T-helper 17 cell (primary cell): Measurements from ENCODE around the gene SMCP. TPM values are rescaled to one million over a fixed set of nuclear protein-coding genes. Genes with fewer than 3 reads are reported as not detected.

Experiments used
- ATAC-seq: fragments of 150-1000 bp; cut with Tn5 transposase; 2 replicates; pipeline ENCODE4 v1.10.0; 2021; ENCODE audit warnings: mild to moderate bottlenecking, moderate library complexity
- DNase-seq, 3 donors: peaks; one replicate each; pipeline versions ENCODE4 v3.0.0 to v3.0.0-alpha.2; 2020 to 2021
- H3K9me3 ChIP-seq: one replicate; pipeline ENCODE4 v1.7.0; 2013; ENCODE audit warnings: low read length, mild to moderate bottlenecking; ENCODE audit not compliant: control insufficient read depth, poor library complexity, severe bottlenecking
- H3K27ac Mint-ChIP-seq: one replicate; pipeline ENCODE4 v1.8.0; 2022; ENCODE audit warnings: mild to moderate bottlenecking, moderate library complexity, mixed read lengths
- H3K27me3 Mint-ChIP-seq: one replicate; pipeline ENCODE4 v1.8.0; 2022; ENCODE audit warnings: mixed read lengths
- H3K36me3 Mint-ChIP-seq: one replicate; pipeline ENCODE4 v1.8.0; 2022; ENCODE audit warnings: low read depth, mixed read lengths
- H3K4me1 Mint-ChIP-seq: one replicate; pipeline ENCODE4 v1.8.0; 2022; ENCODE audit warnings: mild to moderate bottlenecking, mixed read lengths
- H3K4me3 Mint-ChIP-seq: one replicate; pipeline ENCODE4 v1.8.0; 2022; ENCODE audit warnings: mild to moderate bottlenecking, moderate library complexity, mixed read lengths
- total RNA-seq, 4 donors: library from RNA in 2 of 4; stranded (reverse) in 2 of 4; gene quantifications; one replicate each; pipeline ENCODE4 v1.2.3 and lab custom pipeline; 2022 to 2026

SMCP gene
- total RNA-seq, 2 donors from 2014 or later: not detected

- no peak overlapping the region for H3K27ac Mint-ChIP-seq
- H3K4me1 Mint-ChIP-seq: peaks cover 2% of the 10 kb centered on the region
- DNase-seq (no peak), ATAC-seq (no peak)
- H3K9me3 ChIP-seq: no peaks in the 10 kb centered on the region
- no peaks in the 10 kb centered on the region for H3K36me3 Mint-ChIP-seq
- peaks cover 34% of the 10 kb centered on the region for H3K27me3 Mint-ChIP-seq
- H3K4me3 Mint-ChIP-seq: no peak overlapping the region
Measured at GRCh38 chr1:152873495-152873894, 4.6 kb upstream of the SMCP start.

- no peaks in the 10 kb centered on the region for H3K9me3 ChIP-seq
- H3K27me3 Mint-ChIP-seq: peaks cover 31% of the 10 kb centered on the region
- H3K27ac Mint-ChIP-seq: no peak overlapping the region
- no peak for ATAC-seq
- DNase-seq: no peak
- H3K4me1 Mint-ChIP-seq: peaks cover 6% of the 10 kb centered on the region
- H3K36me3 Mint-ChIP-seq: no peaks in the 10 kb centered on the region
- no peak overlapping the region for H3K4me3 Mint-ChIP-seq
Measured at GRCh38 chr1:152876827-152877226, 1.3 kb upstream of the SMCP start.

GRCh38 chr1:152879559-152880198, 1.6 kb downstream of the SMCP start:
- no peaks in the 10 kb centered on the region for H3K36me3 Mint-ChIP-seq
- H3K9me3 ChIP-seq: no peaks in the 10 kb centered on the region
- no peak overlapping the region for H3K4me3 Mint-ChIP-seq
- ATAC-seq: no peak
- H3K27ac Mint-ChIP-seq: no peak overlapping the region
- H3K27me3 Mint-ChIP-seq: peaks cover 24% of the 10 kb centered on the region
- no peak for DNase-seq
- peaks cover 8% of the 10 kb centered on the region for H3K4me1 Mint-ChIP-seq

- no peaks in the 10 kb centered on the region for H3K9me3 ChIP-seq
- H3K27ac Mint-ChIP-seq: no peak overlapping the region
- peak overlapping the region; percentile 49 for H3K4me3 Mint-ChIP-seq
- no peaks in the 10 kb centered on the region for H3K36me3 Mint-ChIP-seq
- peaks cover 18% of the 10 kb centered on the region for H3K27me3 Mint-ChIP-seq
- ATAC-seq: no peak
- H3K4me1 Mint-ChIP-seq: peaks cover 8% of the 10 kb centered on the region
- no peak for DNase-seq
Measured at GRCh38 chr1:152880316-152880715, 2.2 kb downstream of the SMCP start.

GRCh38 chr1:152880907-152881306, 2.8 kb downstream of the SMCP start:
- Mint-ChIP-seq H3K27ac (no peak overlapping the region), H3K36me3 (no peaks in the 10 kb centered on the region), H3K27me3 (peaks cover 13% of the 10 kb centered on the region), H3K4me3 (no peak overlapping the region), H3K4me1 (peaks cover 8% of the 10 kb centered on the region)
- DNase-seq: no peak
- no peaks in the 10 kb centered on the region for H3K9me3 ChIP-seq
- no peak for ATAC-seq

GRCh38 chr1:152884085-152884484, 6.0 kb downstream of the SMCP start:
- H3K4me1 Mint-ChIP-seq: peaks cover 8% of the 10 kb centered on the region
- peaks cover 16% of the 10 kb centered on the region for H3K27me3 Mint-ChIP-seq
- ATAC-seq (no peak), DNase-seq (no peak)
- no peaks in the 10 kb centered on the region for H3K36me3 Mint-ChIP-seq
- H3K9me3 ChIP-seq: no peaks in the 10 kb centered on the region
- H3K4me3 Mint-ChIP-seq: no peak overlapping the region
- no peak overlapping the region for H3K27ac Mint-ChIP-seq

- no peaks in the 10 kb centered on the region for H3K9me3 ChIP-seq
- no peak overlapping the region for H3K4me3 Mint-ChIP-seq
- H3K36me3 Mint-ChIP-seq: no peaks in the 10 kb centered on the region
- ATAC-seq: no peak
- no peak for DNase-seq
- no peak overlapping the region for H3K27ac Mint-ChIP-seq
- peaks cover 16% of the 10 kb centered on the region for H3K27me3 Mint-ChIP-seq
- H3K4me1 Mint-ChIP-seq: peaks cover 8% of the 10 kb centered on the region
Measured at GRCh38 chr1:152884506-152884905, 6.4 kb downstream of the SMCP start.

GRCh38 chr1:152884966-152885624, 7.0 kb downstream of the SMCP start:
- Mint-ChIP-seq H3K4me3 (no peak overlapping the region), H3K36me3 (no peaks in the 10 kb centered on the region), H3K27ac (no peak overlapping the region), H3K4me1 (peaks cover 5% of the 10 kb centered on the region), H3K27me3 (peaks cover 10% of the 10 kb centered on the region)
- no peak for ATAC-seq
- H3K9me3 ChIP-seq: no peaks in the 10 kb centered on the region
- DNase-seq: no peak

- no peak for ATAC-seq
- Mint-ChIP-seq H3K27ac (no peak overlapping the region), H3K4me3 (no peak overlapping the region), H3K4me1 (peaks cover 2% of the 10 kb centered on the region), H3K27me3 (peaks cover 10% of the 10 kb centered on the region), H3K36me3 (no peaks in the 10 kb centered on the region)
- no peak for DNase-seq
- no peaks in the 10 kb centered on the region for H3K9me3 ChIP-seq
Measured at GRCh38 chr1:152886085-152886484, 8.0 kb downstream of the SMCP start.

GRCh38 chr1:152886758-152887409, 8.8 kb downstream of the SMCP start:
- H3K9me3 ChIP-seq: no peaks in the 10 kb centered on the region
- peaks cover 15% of the 10 kb centered on the region for H3K27me3 Mint-ChIP-seq
- no peak overlapping the region for H3K27ac Mint-ChIP-seq
- H3K36me3 Mint-ChIP-seq: no peaks in the 10 kb centered on the region
- no peak for ATAC-seq
- H3K4me3 Mint-ChIP-seq: no peak overlapping the region
- DNase-seq: no peak
- peaks cover 2% of the 10 kb centered on the region for H3K4me1 Mint-ChIP-seq

GRCh38 chr1:152888126-152888525, 10.0 kb downstream of the SMCP start:
- Mint-ChIP-seq H3K4me1 (peaks cover 2% of the 10 kb centered on the region), H3K36me3 (no peaks in the 10 kb centered on the region), H3K27me3 (peaks cover 15% of the 10 kb centered on the region), H3K4me3 (no peak overlapping the region), H3K27ac (no peak overlapping the region)
- DNase-seq: no peak
- ATAC-seq: no peak
- H3K9me3 ChIP-seq: no peaks in the 10 kb centered on the region

- Mint-ChIP-seq H3K4me1 (no peaks in the 10 kb centered on the region), H3K27me3 (peaks cover 64% of the 10 kb centered on the region), H3K36me3 (peaks cover 4% of the 10 kb centered on the region), H3K4me3 (no peak overlapping the region), H3K27ac (no peak overlapping the region)
- no peak for ATAC-seq
- DNase-seq: no peak
- no peaks in the 10 kb centered on the region for H3K9me3 ChIP-seq
Measured at GRCh38 chr1:152899027-152899426, 20.9 kb downstream of the SMCP start.

GRCh38 chr1:152899883-152900282, 21.8 kb downstream of the SMCP start:
- Mint-ChIP-seq H3K27ac (no peak overlapping the region), H3K4me1 (no peaks in the 10 kb centered on the region), H3K4me3 (no peak overlapping the region), H3K36me3 (peaks cover 3% of the 10 kb centered on the region), H3K27me3 (peaks cover 70% of the 10 kb centered on the region)
- ATAC-seq (no peak), DNase-seq (no peak)
- no peaks in the 10 kb centered on the region for H3K9me3 ChIP-seq
